ENCODE data around the gene SCLY.

SCLY gene

GRCh38 chr2:238140721-238141540 is 80.1 kb downstream of the SCLY start:
- Histone ChIP-seq H4K91ac (ENCODE audit: low read depth, low read length, poor library complexity) (peak overlapping the region; percentile 81), H3K18ac (ENCODE audit: low read length) (peak overlapping the region; percentile 76), H3K23ac (ENCODE audit: low read depth, low read length, poor library complexity) (peak overlapping the region; percentile 98)

GRCh38 chr2:238141541-238142318 is 80.9 kb downstream of the SCLY start:
- Histone ChIP-seq H3K27ac (replicated peaks; ENCODE audit: low read length) (no peak overlapping the region), H2BK120ac (ENCODE audit: low read depth, low read length) (no peak overlapping the region), H3K14ac (ENCODE audit: low read length) (peak overlapping the region; percentile 85), H2AK5ac (ENCODE audit: low read depth, low read length) (peak overlapping the region; percentile 83), H2AFZ (ENCODE audit: low read length) (no peak overlapping the region), H3K23ac (ENCODE audit: low read depth, low read length, poor library complexity) (no peak overlapping the region), H3K36me3 (replicated peaks in 1 of 2; ENCODE audit: control insufficient read depth in 2 of 2, insufficient read depth in 2 of 2, low read length in 2 of 2) (no peaks in the 10 kb centered on the region), H3K18ac (ENCODE audit: low read length) (peak overlapping the region; percentile 51), H3K79me1 (ENCODE audit: low read depth, low read length) (peaks cover 7% of the 10 kb centered on the region), H3K9me3 (replicated peaks in 1 of 2; ENCODE audit: control insufficient read depth in 2 of 2, insufficient read depth in 1 of 2, low read depth in 1 of 2, low read length in 2 of 2) (no peaks in the 10 kb centered on the region), H4K8ac (ENCODE audit: low read depth, low read length) (no peak overlapping the region), H3K4me2 (ENCODE audit: insufficient read depth, low read length, poor library complexity, severe bottlenecking) (no peak overlapping the region), H3K9ac (ENCODE audit: low read depth, low read length, poor library complexity) (no peak overlapping the region), H3K4ac (ENCODE audit: low read length) (no peak overlapping the region), H2BK12ac (ENCODE audit: low read length) (peak overlapping the region; percentile 46), H3K4me1 (ENCODE audit: control insufficient read depth in 2 of 2, insufficient read depth in 1 of 2, low read depth in 1 of 2, low read length in 2 of 2) (peaks cover 9 to 14% of the 10 kb centered on the region in 2 donors), H2BK5ac (ENCODE audit: low read length) (no peak overlapping the region), H3K4me3 (ENCODE audit: low read length in 2 of 2) (no peak overlapping the region), H2BK15ac (ENCODE audit: low read length) (no peak overlapping the region), H4K91ac (ENCODE audit: low read depth, low read length, poor library complexity) (no peak overlapping the region), H3K27me3 (ENCODE audit: control insufficient read depth in 3 of 3, insufficient read depth in 3 of 3, low read depth in 1 of 3, low read length in 3 of 3) (peaks cover 0 to 17% (median 0%) of the 10 kb centered on the region in 3 experiments)
- DNase-seq (ENCODE audit: low spot score), result no peak
- WGBS, 2 donors (ENCODE audit: extremely low coverage in 2 of 2, insufficient read length in 2 of 2, insufficient replicate concordance in 1 of 2), result no CpG with 5 or more reads among the region's 10 CpGs

More at GRCh38 chr2:238140721-238141540, 80.1 kb downstream of the SCLY start:
- Histone ChIP-seq H3K36me3 (replicated peaks in 1 of 2; ENCODE audit: control insufficient read depth in 2 of 2, insufficient read depth in 2 of 2, low read length in 2 of 2) (no peaks in the 10 kb centered on the region), H3K4me3 (ENCODE audit: low read length in 2 of 2) (peak overlapping the region in 1 of 2 donors; percentile 40), H3K4me1 (ENCODE audit: control insufficient read depth in 2 of 2, insufficient read depth in 1 of 2, low read depth in 1 of 2, low read length in 2 of 2) (peaks cover 9 to 14% of the 10 kb centered on the region in 2 donors), H3K9ac (ENCODE audit: low read depth, low read length, poor library complexity) (peak overlapping the region; percentile 68), H3K4ac (ENCODE audit: low read length) (no peak overlapping the region), H2AFZ (ENCODE audit: low read length) (no peak overlapping the region), H2AK5ac (ENCODE audit: low read depth, low read length) (peak overlapping the region; percentile 83), H3K27me3 (ENCODE audit: control insufficient read depth in 3 of 3, insufficient read depth in 3 of 3, low read depth in 1 of 3, low read length in 3 of 3) (peaks cover 0 to 19% (median 0%) of the 10 kb centered on the region in 3 experiments), H2BK5ac (ENCODE audit: low read length) (no peak overlapping the region), H3K9me3 (replicated peaks in 1 of 2; ENCODE audit: control insufficient read depth in 2 of 2, insufficient read depth in 1 of 2, low read depth in 1 of 2, low read length in 2 of 2) (no peaks in the 10 kb centered on the region), H2BK12ac (ENCODE audit: low read length) (no peak overlapping the region), H2BK120ac (ENCODE audit: low read depth, low read length) (peak overlapping the region; percentile 96), H3K4me2 (ENCODE audit: insufficient read depth, low read length, poor library complexity, severe bottlenecking) (no peak overlapping the region), H4K8ac (ENCODE audit: low read depth, low read length) (peak overlapping the region; percentile 43), H3K27ac (replicated peaks; ENCODE audit: low read length) (no peak overlapping the region), H3K79me1 (ENCODE audit: low read depth, low read length) (peaks cover 7% of the 10 kb centered on the region), H2BK15ac (ENCODE audit: low read length) (peak overlapping the region; percentile 42), H3K14ac (ENCODE audit: low read length) (peak overlapping the region; percentile 48)
- no peak for DNase-seq (ENCODE audit: low spot score)
- no CpG with 5 or more reads among the region's 60 CpGs for WGBS, 2 donors (ENCODE audit: extremely low coverage in 2 of 2, insufficient read length in 2 of 2, insufficient replicate concordance in 1 of 2)

GRCh38 chr2:238142382-238143205 is 81.8 kb downstream of the SCLY start:
- no CpG with 5 or more reads among the region's 30 CpGs for WGBS, 2 donors (ENCODE audit: extremely low coverage in 2 of 2, insufficient read length in 2 of 2, insufficient replicate concordance in 1 of 2)
- Histone ChIP-seq H3K36me3 (replicated peaks in 1 of 2; ENCODE audit: control insufficient read depth in 2 of 2, insufficient read depth in 2 of 2, low read length in 2 of 2) (no peaks in the 10 kb centered on the region), H3K9me3 (replicated peaks in 1 of 2; ENCODE audit: control insufficient read depth in 2 of 2, insufficient read depth in 1 of 2, low read depth in 1 of 2, low read length in 2 of 2) (no peaks in the 10 kb centered on the region), H4K8ac (ENCODE audit: low read depth, low read length) (no peak overlapping the region), H3K4me2 (ENCODE audit: insufficient read depth, low read length, poor library complexity, severe bottlenecking) (no peak overlapping the region), H3K18ac (ENCODE audit: low read length) (peak overlapping the region; percentile 85), H3K79me1 (ENCODE audit: low read depth, low read length) (peaks cover 7% of the 10 kb centered on the region), H2BK5ac (ENCODE audit: low read length) (peak overlapping the region; percentile 75), H2BK12ac (ENCODE audit: low read length) (no peak overlapping the region), H3K27ac (replicated peaks; ENCODE audit: low read length) (no peak overlapping the region), H3K27me3 (ENCODE audit: control insufficient read depth in 3 of 3, insufficient read depth in 3 of 3, low read depth in 1 of 3, low read length in 3 of 3) (peaks cover 0 to 15% (median 0%) of the 10 kb centered on the region in 3 experiments), H3K4me1 (ENCODE audit: control insufficient read depth in 2 of 2, insufficient read depth in 1 of 2, low read depth in 1 of 2, low read length in 2 of 2) (peaks cover 9 to 14% of the 10 kb centered on the region in 2 donors), H3K4ac (ENCODE audit: low read length) (peak overlapping the region; percentile 53), H2AFZ (ENCODE audit: low read length) (no peak overlapping the region), H3K23ac (ENCODE audit: low read depth, low read length, poor library complexity) (peak overlapping the region; percentile 6), H4K91ac (ENCODE audit: low read depth, low read length, poor library complexity) (no peak overlapping the region), H3K9ac (ENCODE audit: low read depth, low read length, poor library complexity) (no peak overlapping the region), H3K14ac (ENCODE audit: low read length) (peak overlapping the region; percentile 89), H3K4me3 (ENCODE audit: low read length in 2 of 2) (no peak overlapping the region), H2AK5ac (ENCODE audit: low read depth, low read length) (peak overlapping the region; percentile 6), H2BK15ac (ENCODE audit: low read length) (peak overlapping the region; percentile 26), H2BK120ac (ENCODE audit: low read depth, low read length) (no peak overlapping the region)
- DNase-seq (ENCODE audit: low spot score), result no peak

Measured in neuronal stem cell (in vitro differentiated cells).